ENCODE data around the gene ARHGEF40. TPM values are rescaled to one million over a fixed set of nuclear protein-coding genes. Genes with fewer than 3 reads are reported as not detected.

Gene ARHGEF40
- total and polyA plus RNA-seq, 2 donors (not counting 1 experiment from before 2014, with no cell fraction given), result 1.0 to 1.7 TPM

GRCh38 chr14:21026274-21026987 is 43.7 kb upstream of the ARHGEF40 start:
- WGBS (ENCODE audit: insufficient coverage), result 95% methylated on average over 5 of the region's 7 CpGs

More at GRCh38 chr14:21026274-21026987, 43.7 kb upstream of the ARHGEF40 start:
- Histone ChIP-seq H3K4me2 (replicated peaks; ENCODE audit: low read depth, low read length, poor library complexity, severe bottlenecking) (no peak overlapping the region), H4K20me1 (ENCODE audit: control insufficient read depth, insufficient read depth, low read length, poor library complexity, severe bottlenecking) (no peaks in the 10 kb centered on the region), H3K27me3 (replicated peaks in 1 of 4; ENCODE audit: control extremely low read depth in 1 of 4, control insufficient read depth in 3 of 4, insufficient read depth in 4 of 4, low read length in 3 of 4) (peaks cover 0 to 30% (median 8%) of the 10 kb centered on the region in 4 experiments), H3K9ac (ENCODE audit: low read length) (no peak overlapping the region), H3K4me3 (ENCODE audit: control extremely low read depth in 1 of 5, extremely low read depth in 1 of 5, insufficient read depth in 1 of 5, low read depth in 2 of 5, low read length in 4 of 5) (no peak overlapping the region), H3K36me3 (replicated peaks in 1 of 2; ENCODE audit: control extremely low read depth in 1 of 2, control insufficient read depth in 1 of 2, extremely low read depth in 1 of 2, insufficient read depth in 2 of 2, low read length in 1 of 2) (no peaks in the 10 kb centered on the region), H3K9me3 (ENCODE audit: control extremely low read depth in 1 of 3, control insufficient read depth in 2 of 3, insufficient read depth in 1 of 3, low read length in 2 of 3) (no peaks in the 10 kb centered on the region), H3K4me1 (ENCODE audit: control insufficient read depth in 2 of 2, insufficient read depth in 2 of 2, low read length in 2 of 2) (peaks cover 12 to 23% of the 10 kb centered on the region in 2 donors), H2AFZ (ENCODE audit: insufficient read depth, low read depth, low read length, poor library complexity, severe bottlenecking) (peak overlapping the region; percentile 97), H3K79me2 (ENCODE audit: control insufficient read depth, insufficient read depth, low read length) (no peaks in the 10 kb centered on the region), H3K27ac (ENCODE audit: low read length in 2 of 2) (no peak overlapping the region)
- H3K4me3 Mint-ChIP-seq, result peak overlapping the region; percentile 93
- H3K27me3 Mint-ChIP-seq, result peaks cover 14% of the 10 kb centered on the region
- TF ChIP-seq CTCF (IDR thresholded peaks at IDR 0.05), result no peak
- no peak for TF ChIP-seq EZH2 (IDR thresholded peaks at IDR 0.05; ENCODE audit: borderline replicate concordance, insufficient read depth, low read depth, low read length, poor library complexity, severe bottlenecking)
- no peak overlapping the region for H3K27ac Mint-ChIP-seq
- H3K9me3 Mint-ChIP-seq (ENCODE audit: insufficient read depth), result no peaks in the 10 kb centered on the region
- ChIA-PET CTCF (interaction anchor here (0.6 to 3.2 kb wide), 5 partner anchors 11 to 78 kb away, joined by 3 to 21 read pairs (median 3); no protein-coding TSS in a partner anchor), POLR2A (no interaction called here)
- intact Hi-C loops (cut with micrococcal nuclease), result no loop called here
- DNase-seq (no peak), ATAC-seq (ENCODE audit: low read depth) (no peak)
- peaks cover 19% of the 10 kb centered on the region for H3K4me1 Mint-ChIP-seq

All from B cell (primary cell).